A549 (cell line): ENCODE measurements around the gene SHISAL2A.

Source experiments
- KDM1A ChIP-seq: fragments of 200-600 bp; sonication (generic); IDR thresholded peaks from 2 replicates; pipeline ENCODE4 v1.6.1; 2016; ENCODE audit warnings: low read depth, mild to moderate bottlenecking
- RAD21 ChIP-seq, 2 experiments: fragments of >200 bp in 1 of 2; sonication (Bioruptor Twin) in 1 of 2; formaldehyde crosslinking in 1 of 2; IDR thresholded peaks in 1 of 2; conservative IDR thresholded peaks in 1 of 2; 2 replicates in 1 of 2; 3 replicates in 1 of 2; pipeline ENCODE4 v1.6.1; 2012 to 2018; ENCODE audit warnings: inconsistent platforms in 1 of 2

- TF ChIP-seq KDM1A = no peak
- no peak for TF ChIP-seq RAD21 (conservative IDR thresholded peaks at IDR 0.05 in 1 of 2, IDR thresholded peaks at IDR 0.05 in 1 of 2)
Observed at GRCh38 chr1:52585474-52585873, 47.5 kb upstream of the SHISAL2A start.
